WTC11 (cell line): ENCODE data around the gene MRPL46. TPM values are rescaled to one million over a fixed set of nuclear protein-coding genes. Genes with fewer than 3 reads are reported as not detected.

Experiments
- ATAC-seq: fragments of 200-7000 bp; cut with Tn5 transposase; 2 replicates; pipeline ENCODE4 v1.10.0; 2021; ENCODE audit warnings: mild to moderate bottlenecking, moderate library complexity
- CTCF ChIA-PET: fragments of 300-600 bp; sonication (Branson Sonifier 250); formaldehyde crosslinking; loops from one replicate; lab custom pipeline; 2021; ENCODE audit warnings: antibody characterized with exemption; lab: Charles Lee
- POLR2A ChIA-PET: fragments of 350-600 bp; sonication (Branson Sonifier 250); formaldehyde crosslinking; loops from one replicate; lab custom pipeline; 2021; ENCODE audit warnings: antibody characterized with exemption; lab: Charles Lee
- DNase-seq: peaks from one replicate; pipeline ENCODE4 v3.0.0; 2021; ENCODE audit warnings: low spot score
- H3K27ac Mint-ChIP-seq: 2 replicates; pipeline ENCODE4 v1.8.0; 2021; ENCODE audit warnings: mixed read lengths
- H3K27me3 Mint-ChIP-seq: 2 replicates; pipeline ENCODE4 v1.8.0; 2021; ENCODE audit warnings: low read depth, mild to moderate bottlenecking, moderate library complexity, mixed read lengths
- H3K36me3 Mint-ChIP-seq: 2 replicates; pipeline ENCODE4 v1.8.0; 2021; ENCODE audit warnings: mixed read lengths
- H3K4me1 Mint-ChIP-seq: 2 replicates; pipeline ENCODE4 v1.8.0; 2022; ENCODE audit warnings: mixed read lengths
- H3K4me3 Mint-ChIP-seq: 2 replicates; pipeline ENCODE4 v1.8.0; 2021; ENCODE audit warnings: mild to moderate bottlenecking, moderate library complexity, mixed read lengths
- H3K9me3 Mint-ChIP-seq: 2 replicates; pipeline ENCODE4 v1.8.0; 2021; ENCODE audit warnings: mixed read lengths
- ATF3 ChIP-seq: sonication (generic); formaldehyde crosslinking; conservative IDR thresholded peaks from 2 replicates; pipeline ENCODE4 v1.8.1; 2022; ENCODE audit warnings: mild to moderate bottlenecking, missing genetic modification reagents
- CBFB ChIP-seq: sonication (generic); formaldehyde crosslinking; IDR thresholded peaks from 2 replicates; pipeline ENCODE4 v1.8.1; 2022; ENCODE audit warnings: mild to moderate bottlenecking, low read depth, missing genetic modification reagents
- CDX4 ChIP-seq: fragments of 250-450 bp; sonication (Bioruptor Pico); IDR thresholded peaks from 2 replicates; pipeline ENCODE4 v1.9.0; 2021; ENCODE audit warnings: moderate library complexity, mild to moderate bottlenecking, inconsistent platforms, borderline replicate concordance
- CREM ChIP-seq: sonication (generic); formaldehyde crosslinking; IDR thresholded peaks from 2 replicates; pipeline ENCODE4 v1.8.1; 2022; ENCODE audit warnings: mild to moderate bottlenecking, missing genetic modification reagents, moderate library complexity
- EMX1 ChIP-seq: fragments of 250-450 bp; sonication (Bioruptor Pico); IDR thresholded peaks from 2 replicates; pipeline ENCODE4 v1.8.0; 2021; ENCODE audit warnings: mild to moderate bottlenecking
- FOXJ3 ChIP-seq: sonication (generic); formaldehyde crosslinking; IDR thresholded peaks from 2 replicates; pipeline ENCODE4 v1.9.0; 2021; ENCODE audit warnings: missing genetic modification reagents, mild to moderate bottlenecking, borderline replicate concordance
- FOXP4 ChIP-seq: sonication (generic); formaldehyde crosslinking; IDR thresholded peaks from 2 replicates; pipeline ENCODE4 v1.8.0; 2022; ENCODE audit warnings: mild to moderate bottlenecking, missing genetic modification reagents
- HMGXB4 ChIP-seq: sonication (generic); formaldehyde crosslinking; IDR thresholded peaks from 2 replicates; pipeline ENCODE4 v1.8.1; 2023; ENCODE audit warnings: mild to moderate bottlenecking, moderate library complexity, missing genetic modification reagents
- MXD4 ChIP-seq: fragments of 250-450 bp; sonication (Bioruptor Pico); IDR thresholded peaks from 2 replicates; pipeline ENCODE4 v1.8.0; 2021; ENCODE audit warnings: mild to moderate bottlenecking, moderate library complexity, borderline replicate concordance
- PRDM15 ChIP-seq: sonication (generic); formaldehyde crosslinking; IDR thresholded peaks from 2 replicates; pipeline ENCODE4 v1.8.0; 2022; ENCODE audit warnings: missing genetic modification reagents
- PREB ChIP-seq: sonication (generic); formaldehyde crosslinking; IDR thresholded peaks from 2 replicates; pipeline ENCODE4 v1.8.1; 2022; ENCODE audit warnings: mild to moderate bottlenecking, missing genetic modification reagents, moderate library complexity, borderline replicate concordance
- SMAD3 ChIP-seq: sonication (generic); formaldehyde crosslinking; IDR thresholded peaks from 2 replicates; pipeline ENCODE4 v1.8.0; 2022; ENCODE audit warnings: missing genetic modification reagents, mild to moderate bottlenecking, borderline replicate concordance
- ZBTB21 ChIP-seq: sonication (generic); formaldehyde crosslinking; IDR thresholded peaks from 2 replicates; pipeline ENCODE4 v1.8.1; 2023; ENCODE audit warnings: mild to moderate bottlenecking, missing genetic modification reagents, borderline replicate concordance
- ZNF219 ChIP-seq: sonication (generic); formaldehyde crosslinking; IDR thresholded peaks from 2 replicates; pipeline ENCODE4 v1.8.0; 2023; ENCODE audit warnings: missing genetic modification reagents, mild to moderate bottlenecking, borderline replicate concordance
- ZNF425 ChIP-seq: fragments of 250-450 bp; sonication (Bioruptor Pico); conservative IDR thresholded peaks from 2 replicates; pipeline ENCODE4 v1.9.0; 2021; ENCODE audit warnings: mild to moderate bottlenecking
- ZNF671 ChIP-seq: fragments of 250-450 bp; sonication (Bioruptor Pico); IDR thresholded peaks from 2 replicates; pipeline ENCODE4 v1.8.0; 2021; ENCODE audit warnings: mild to moderate bottlenecking
- total RNA-seq: library from RNA; stranded (reverse); gene quantifications from 3 replicates; pipeline ENCODE4 v1.2.3, GENCODE V29; 2021

MRPL46 gene
- total RNA-seq, 1 experiment from 2014 or later = 26.8 TPM

GRCh38 chr15:88497109-88497765 is 30.0 kb upstream of the MRPL46 start (continued):
- no peak for TF ChIP-seq CBFB (CRISPR knock-in tag)
- no peak for TF ChIP-seq ZNF219

GRCh38 chr15:88493844-88494243 is 26.7 kb upstream of the MRPL46 start:
- DNase-seq = no peak
- Mint-ChIP-seq H3K4me1 (peaks cover 16% of the 10 kb centered on the region), H3K27me3 (no peaks in the 10 kb centered on the region), H3K4me3 (no peak overlapping the region), H3K27ac (no peak overlapping the region), H3K36me3 (no peaks in the 10 kb centered on the region), H3K9me3 (no peaks in the 10 kb centered on the region)
- no peak for TF ChIP-seq CREM (CRISPR knock-in tag)
- no peak for TF ChIP-seq ZBTB21 (CRISPR knock-in tag)
- TF ChIP-seq FOXJ3 (CRISPR knock-in tag) = no peak
- CTCF ChIA-PET = interaction anchor here (0.6 kb wide), 1 partner anchor 21 kb away, joined by 4 read pairs; no protein-coding TSS in a partner anchor
- POLR2A ChIA-PET = no interaction called here
- ATAC-seq = no peak

GRCh38 chr15:88491158-88491557 is 24.0 kb upstream of the MRPL46 start:
- ATAC-seq = peak; percentile 54
- ChIA-PET POLR2A (no interaction called here), CTCF (interaction anchor here (1.3 kb wide), 1 partner anchor 15 kb away, joined by 3 read pairs; no protein-coding TSS in a partner anchor)
- Mint-ChIP-seq H3K36me3 (no peaks in the 10 kb centered on the region), H3K4me3 (no peak overlapping the region), H3K27me3 (peaks cover 6% of the 10 kb centered on the region; the same call in 1 of the 2 replicates), H3K4me1 (peaks cover 28% of the 10 kb centered on the region), H3K27ac (no peak overlapping the region), H3K9me3 (no peaks in the 10 kb centered on the region)
- no peak for DNase-seq
- TF ChIP-seq PRDM15 (CRISPR knock-in tag) = 0 out of 2 replicates have a peak, but pooled peaks have one; percentile 31
- no peak for TF ChIP-seq PREB (CRISPR knock-in tag)
- no peak for TF ChIP-seq ZNF671 (CRISPR knock-in tag)
- no peak for TF ChIP-seq EMX1 (CRISPR knock-in tag)

GRCh38 chr15:88490036-88490435 is 22.8 kb upstream of the MRPL46 start:
- POLR2A ChIA-PET = interaction anchor here (1.2 kb wide), 1 partner anchor 12 kb away, joined by 4 read pairs; no protein-coding TSS in a partner anchor
- CTCF ChIA-PET = interaction anchor here (0.5 to 1.6 kb wide), 6 partner anchors 13 to 658 kb away, joined by 3 to 10 read pairs (median 5); partner anchors contain the start of genes ISG20, MRPL46 and MRPS11
- TF ChIP-seq HMGXB4 (no peak), CDX4 (no peak), ATF3 (CRISPR knock-in tag) (no peak), MXD4 (no peak), CBFB (CRISPR knock-in tag) (no peak), FOXP4 (CRISPR knock-in tag) (no peak), SMAD3 (no peak), ZNF425 (no peak)

More at GRCh38 chr15:88490036-88490435, 22.8 kb upstream of the MRPL46 start:
- ATAC-seq (no peak), DNase-seq (no peak)
- H3K27ac Mint-ChIP-seq = no peak overlapping the region
- H3K4me1 Mint-ChIP-seq = peaks cover 37% of the 10 kb centered on the region
- H3K27me3 Mint-ChIP-seq = peaks cover 6% of the 10 kb centered on the region; the same call in 1 of the 2 replicates
- H3K4me3 Mint-ChIP-seq = no peak overlapping the region
- H3K9me3 Mint-ChIP-seq = no peaks in the 10 kb centered on the region
- no peaks in the 10 kb centered on the region for H3K36me3 Mint-ChIP-seq
